H1 (cell line): Measurements from ENCODE around the gene CPLANE1. TPM values are rescaled to one million over a fixed set of nuclear protein-coding genes. Genes with fewer than 3 reads are reported as not detected.

Experiments
- CTCF ChIA-PET: fragments of 300-600 bp; sonication (Branson Sonifier 250); formaldehyde crosslinking; loops from one replicate; lab custom pipeline; 2021; ENCODE audit not compliant: partially characterized antibody; lab: Charles Lee
- POLR2A ChIA-PET: fragments of 300-600 bp; sonication (Branson Sonifier 250); formaldehyde crosslinking; loops from one replicate; lab custom pipeline; 2021; ENCODE audit warnings: inconsistent platforms; ENCODE audit not compliant: partially characterized antibody; lab: Charles Lee
- DNase-seq, 2 experiments: peaks; one replicate each; pipeline versions ENCODE4 v3.0.0 to v3.0.0-alpha.2; 2010 to 2022; ENCODE audit warnings: low spot score in 2 of 2, low read depth in 1 of 2, mixed read lengths in 1 of 2
- FAIRE-seq: peaks from 2 replicates; lab custom pipeline; 2011; peaks lifted over from hg19 to GRCh38; lab: Jason Lieb, UNC
- H2AFZ ChIP-seq: 2 replicates; pipeline ENCODE4 v1.8.1; 2012; ENCODE audit warnings: low read length, inconsistent platforms
- H2AK5ac ChIP-seq: 2 replicates; pipeline ENCODE4 v1.6.1; 2013; ENCODE audit warnings: low read depth, low read length
- H2BK120ac ChIP-seq: replicated peaks from 2 replicates; pipeline ENCODE3; 2013; ENCODE audit warnings: low read depth, low read length, inconsistent platforms
- H2BK12ac ChIP-seq: 2 replicates; pipeline ENCODE4 v1.6.1; 2013; ENCODE audit warnings: low read depth, low read length
- H2BK15ac ChIP-seq: 2 replicates; pipeline ENCODE4 v1.6.1; 2013; ENCODE audit warnings: low read length
- H2BK20ac ChIP-seq: 2 replicates; pipeline ENCODE4 v1.6.1; 2013; ENCODE audit warnings: low read length
- H2BK5ac ChIP-seq: 2 replicates; pipeline ENCODE4 v1.6.1; 2013; ENCODE audit warnings: low read depth, low read length
- H3K14ac ChIP-seq: 2 replicates; pipeline ENCODE4 v1.6.1; 2013; ENCODE audit warnings: inconsistent platforms; ENCODE audit not compliant: insufficient read length
- H3K18ac ChIP-seq: 2 replicates; pipeline ENCODE4 v1.6.1; 2013; ENCODE audit warnings: low read length; ENCODE audit errors: extremely low read depth
- H3K23ac ChIP-seq: 2 replicates; pipeline ENCODE4 v1.6.1; 2013; ENCODE audit warnings: inconsistent platforms; ENCODE audit not compliant: insufficient read length
- H3K23me2 ChIP-seq: 2 replicates; pipeline ENCODE4 v1.6.1; 2013; ENCODE audit warnings: low read depth, low read length
- H3K27ac ChIP-seq: 2 replicates; pipeline ENCODE4 v1.6.1; 2011; ENCODE audit warnings: low read depth, low read length, inconsistent platforms
- H3K27me3 ChIP-seq, 4 experiments: replicated peaks in 1 of 4; 1 replicate in 1 of 4; 2 replicates in 3 of 4; pipeline versions ENCODE4 v1.6.1 to v1.8.1; 2011 to 2013; ENCODE audit warnings: low read length in 3 of 4, mild to moderate bottlenecking in 3 of 4, inconsistent platforms in 2 of 4, mixed read lengths in 2 of 4, moderate library complexity in 1 of 4; ENCODE audit not compliant: control insufficient read depth in 3 of 4, insufficient read depth in 3 of 4; ENCODE audit errors: extremely low read depth in 1 of 4
- H3K36me3 ChIP-seq, 4 experiments: 2 replicates each; pipeline versions ENCODE4 v1.6.1 to v1.8.1; 2011 to 2013; ENCODE audit warnings: mild to moderate bottlenecking in 4 of 4, low read length in 3 of 4, moderate library complexity in 2 of 4, control low read depth in 1 of 4, inconsistent platforms in 1 of 4; ENCODE audit not compliant: insufficient read depth in 4 of 4, control insufficient read depth in 2 of 4
- H3K4ac ChIP-seq: replicated peaks from 2 replicates; pipeline ENCODE3; 2013; ENCODE audit warnings: low read length, low read depth, mixed read lengths, inconsistent platforms; ENCODE audit not compliant: insufficient read length
- H3K4me1 ChIP-seq, 4 experiments: replicated peaks in 1 of 4; 1 replicate in 1 of 4; 2 replicates in 3 of 4; pipeline versions ENCODE4 v1.6.1 to v1.8.1; 2011 to 2013; ENCODE audit warnings: low read length in 3 of 4, inconsistent platforms in 2 of 4, mixed read lengths in 1 of 4; ENCODE audit not compliant: insufficient read depth in 4 of 4, control insufficient read depth in 3 of 4
- H3K4me2 ChIP-seq, 2 experiments: 2 replicates each; pipeline versions ENCODE4 v1.6.1 to v1.8.1; 2011 to 2013; ENCODE audit warnings: low read depth in 2 of 2, low read length in 2 of 2, control low read depth in 1 of 2, inconsistent platforms in 1 of 2, mild to moderate bottlenecking in 1 of 2; ENCODE audit not compliant: insufficient read depth in 1 of 2
- H3K4me3 ChIP-seq, 4 experiments: fragments of 200-600, 300-600 bp in 1 of 4; sonication (generic), shearing (Covaris generic), sonication (Bioruptor Twin) in 1 of 4; 2 replicates each; pipeline versions ENCODE4 v1.5.1 to v1.8.1; 2011 to 2016; ENCODE audit warnings: low read length in 4 of 4, low read depth in 3 of 4, control low read depth in 2 of 4, inconsistent platforms in 2 of 4, mild to moderate bottlenecking in 2 of 4, mixed read lengths in 1 of 4, moderate library complexity in 1 of 4; ENCODE audit not compliant: insufficient read depth in 2 of 4; ENCODE audit errors: extremely low read depth in 1 of 4
- H3K56ac ChIP-seq: replicated peaks from 2 replicates; pipeline ENCODE3; 2013; ENCODE audit warnings: low read depth, mild to moderate bottlenecking, mixed read lengths, low read length, inconsistent platforms; ENCODE audit not compliant: insufficient read length
- H3K79me1 ChIP-seq: 2 replicates; pipeline ENCODE4 v1.6.1; 2013; ENCODE audit warnings: low read depth, low read length, control low read depth
- H3K79me2 ChIP-seq, 2 experiments: 2 replicates each; pipeline versions ENCODE4 v1.6.1 to v1.8.1; 2012 to 2013; ENCODE audit warnings: low read length in 2 of 2, mild to moderate bottlenecking in 2 of 2, inconsistent platforms in 1 of 2; ENCODE audit not compliant: insufficient read depth in 2 of 2, control insufficient read depth in 1 of 2
- H3K9ac ChIP-seq, 4 experiments: replicated peaks in 1 of 4; 1 replicate in 1 of 4; 2 replicates in 3 of 4; pipeline versions ENCODE4 v1.6.1 to v1.8.1; 2011 to 2013; ENCODE audit warnings: low read depth in 3 of 4, low read length in 3 of 4, control low read depth in 2 of 4, mild to moderate bottlenecking in 2 of 4, moderate library complexity in 2 of 4, inconsistent platforms in 1 of 4; ENCODE audit errors: extremely low read depth in 1 of 4
- H3K9me3 ChIP-seq, 2 experiments: 2 replicates each; pipeline versions ENCODE4 v1.6.1 to v1.8.1; 2012 to 2013; ENCODE audit warnings: mild to moderate bottlenecking in 2 of 2, moderate library complexity in 2 of 2, control low read depth in 1 of 2, inconsistent platforms in 1 of 2, low read depth in 1 of 2, low read length in 1 of 2, mixed read lengths in 1 of 2; ENCODE audit not compliant: insufficient read depth in 2 of 2
- H4K20me1 ChIP-seq, 2 experiments: replicated peaks in 1 of 2; 2 replicates each; pipeline versions ENCODE3 to v1.8.1; 2011 to 2013; ENCODE audit warnings: inconsistent platforms in 2 of 2, low read length in 2 of 2, mild to moderate bottlenecking in 1 of 2; ENCODE audit not compliant: insufficient read depth in 2 of 2, control insufficient read depth in 1 of 2
- H4K5ac ChIP-seq: 2 replicates; pipeline ENCODE4 v1.6.1; 2013; ENCODE audit warnings: low read length, low read depth, mixed read lengths, inconsistent platforms; ENCODE audit not compliant: insufficient read length
- H4K8ac ChIP-seq: 2 replicates; pipeline ENCODE4 v1.8.0; 2013; ENCODE audit warnings: mild to moderate bottlenecking, moderate library complexity, low read length, inconsistent platforms; ENCODE audit not compliant: insufficient read depth; ENCODE audit errors: extremely low read depth
- H4K91ac ChIP-seq: replicated peaks from 2 replicates; pipeline ENCODE3; 2013; ENCODE audit warnings: low read length, mixed read lengths, inconsistent platforms; ENCODE audit not compliant: insufficient read length
- BACH1 ChIP-seq: IDR thresholded peaks from 2 replicates; pipeline ENCODE4 v1.6.1; 2012; ENCODE audit warnings: low read length, improper control_type of control experiment
- BCL11A ChIP-seq, 2 experiments: IDR thresholded peaks; one replicate each; pipeline ENCODE4 v1.6.1; 2011; ENCODE audit warnings: low read depth in 2 of 2, low read length in 2 of 2, mild to moderate bottlenecking in 2 of 2
- CEBPB ChIP-seq: IDR thresholded peaks from 2 replicates; pipeline ENCODE4 v1.6.1; 2012; ENCODE audit warnings: low read depth, low read length
- KDM4A ChIP-seq: IDR thresholded peaks from one replicate; pipeline ENCODE4 v1.7.1; 2012; ENCODE audit warnings: low read depth, mild to moderate bottlenecking, moderate library complexity, low read length, inconsistent platforms; ENCODE audit not compliant: severe bottlenecking
- MAFK ChIP-seq: IDR thresholded peaks from 2 replicates; pipeline ENCODE4 v1.6.1; 2012; ENCODE audit warnings: low read depth, mild to moderate bottlenecking, improper control_type of control experiment, low read length
- SIN3A ChIP-seq, 2 experiments: IDR thresholded peaks in 1 of 2; conservative IDR thresholded peaks in 1 of 2; 2 replicates each; pipeline ENCODE4 v1.6.1; 2011 to 2012; ENCODE audit warnings: low read length in 2 of 2, improper control_type of control experiment in 1 of 2, low read depth in 1 of 2, mild to moderate bottlenecking in 1 of 2
- TAF1 ChIP-seq: IDR thresholded peaks from 2 replicates; pipeline ENCODE4 v1.6.1; 2011; ENCODE audit warnings: mild to moderate bottlenecking, low read depth, low read length
- ZNF274 ChIP-seq: IDR thresholded peaks from 2 replicates; pipeline ENCODE4 v1.7.0; 2012; ENCODE audit warnings: low read length, borderline replicate concordance; ENCODE audit errors: extremely low read depth
- WGBS, 2 experiments: shearing (Covaris generic) in 1 of 2; methylation state at CpG; one replicate each; pipeline versions ENCODE4 v1.1.6 to v1.1.7; 2013 to 2015; ENCODE audit warnings: low lambda C conversion rate in 2 of 2, mixed read lengths in 2 of 2, inconsistent platforms in 1 of 2, low coverage in 1 of 2, missing lambda C conversion rate in 1 of 2; ENCODE audit not compliant: insufficient replicate concordance in 2 of 2, insufficient coverage in 1 of 2, insufficient read length in 1 of 2; ENCODE audit errors: extremely low coverage in 1 of 2, missing lambda C conversion rate in 1 of 2; 5-methylcytosine and 5-hydroxymethylcytosine counted together
- polyA plus RNA-seq, 7 experiments: library from polyadenylated mRNA; depleted of rRNA in 3 of 7; stranded (reverse) in 5 of 7; unstranded in 2 of 7; fragments of >200 nt in 5 of 7; fragments of 200-250 nt in 2 of 7; gene quantifications; 1 replicate in 5 of 7; 2 replicates in 1 of 7; 4 replicates in 1 of 7; pipeline versions ENCODE4 v1.2.1 to v1.2.3, GENCODE V29; 2011 to 2013; ENCODE audit warnings: missing spikeins in 2 of 7, mixed read lengths in 2 of 7
- total RNA-seq: library from RNA; stranded (reverse); fragmentation: NEBNext Ultra II Directional; extraction: Animal tissue kit (Norgen Biotek cat#: 25700); gene quantifications from 2 replicates; pipeline ENCODE4 v1.2.1, GENCODE V29; 2021
- TF ChIP-seq, protein P1 (sequence below): IDR thresholded peaks from 2 replicates; pipeline ENCODE4 v1.6.1; 2012; ENCODE audit warnings: inconsistent platforms
- TF ChIP-seq, protein P2 (sequence below): IDR thresholded peaks from 2 replicates; pipeline ENCODE4 v1.6.1; 2011; ENCODE audit warnings: low read depth, mild to moderate bottlenecking, low read length; ENCODE audit not compliant: insufficient read depth
- TF ChIP-seq, protein P3 (sequence below): IDR thresholded peaks from 2 replicates; pipeline ENCODE4 v1.6.1; 2012; ENCODE audit warnings: low read length, inconsistent platforms

The CPLANE1 gene
- total and polyA plus RNA-seq, 2 of the 8 experiments (the other 6 are each of a cell fraction or from before 2014, with no cell fraction given) = 2.2 to 8.8 TPM

DNA sequence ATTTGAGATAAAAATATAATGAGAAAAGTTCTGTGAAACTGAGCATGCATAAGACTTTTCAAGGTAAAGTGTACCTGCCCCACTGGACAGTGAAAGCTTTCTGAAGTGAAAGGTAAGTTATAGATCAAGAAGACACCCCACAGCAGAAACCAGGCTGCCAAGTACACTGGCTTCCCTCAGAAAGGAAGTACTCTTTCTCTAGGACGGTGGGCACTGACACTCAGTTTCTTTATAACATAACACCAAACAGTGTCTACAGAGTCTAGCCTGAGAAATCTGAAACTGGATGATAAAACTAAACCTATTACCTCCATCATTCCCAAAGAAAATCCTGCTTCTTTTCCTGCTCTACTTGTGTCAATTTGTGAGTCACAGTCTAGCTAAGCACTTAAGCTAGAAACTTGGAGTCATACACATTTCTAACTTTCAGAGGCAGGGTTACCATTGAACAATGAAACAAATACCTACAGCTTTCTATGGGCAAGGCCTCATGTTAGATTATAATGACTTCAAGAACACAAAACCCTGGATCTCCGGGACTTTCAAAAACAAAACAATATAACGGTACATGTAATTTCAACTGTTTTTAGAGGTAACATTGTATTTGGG is 136.7 kb downstream of the CPLANE1 start:
- POLR2A ChIA-PET = no interaction called here
- WGBS, 2 experiments = 88% methylated on average over 3 of the region's 3 CpGs; no CpG with 5 or more reads in 1 of the 2 experiments
- Histone ChIP-seq H3K9ac (no peak overlapping the region), H3K36me3 (peaks cover 0 to 4% (median 0%) of the 10 kb centered on the region in 4 experiments; a peak in 1 of 8 replicates), H3K23ac (no peak overlapping the region), H4K20me1 (no peaks in the 10 kb centered on the region), H3K56ac (no peak overlapping the region), H2AFZ (no peak overlapping the region), H4K5ac (no peak overlapping the region), H4K91ac (no peak overlapping the region), H3K23me2 (no peaks in the 10 kb centered on the region), H3K4ac (no peak overlapping the region), H3K27ac (no peak overlapping the region), H2BK20ac (no peak overlapping the region), H3K14ac (no peak overlapping the region), H3K4me1 (no peaks in the 10 kb centered on the region), H3K4me3 (no peak overlapping the region), H3K79me2 (no peaks in the 10 kb centered on the region), H2BK15ac (no peak overlapping the region), H3K79me1 (no peaks in the 10 kb centered on the region), H3K18ac (no peak overlapping the region), H3K4me2 (no peak overlapping the region), H3K27me3 (no peaks in the 10 kb centered on the region), H2BK120ac (no peak overlapping the region), H2AK5ac (no peak overlapping the region), H4K8ac (no peak overlapping the region), H3K9me3 (no peaks in the 10 kb centered on the region), H2BK12ac (no peak overlapping the region), H2BK5ac (no peak overlapping the region)
- FAIRE-seq (no peak), DNase-seq (no peak)
- CTCF ChIA-PET = no interaction called here
- no peak for TF ChIP-seq BCL11A (IDR thresholded peaks at IDR 0.05; ENCODE audit: low read depth in 2 of 2, low read length in 2 of 2)
- no peak for TF ChIP-seq BACH1
- TF ChIP-seq, protein P1, sequence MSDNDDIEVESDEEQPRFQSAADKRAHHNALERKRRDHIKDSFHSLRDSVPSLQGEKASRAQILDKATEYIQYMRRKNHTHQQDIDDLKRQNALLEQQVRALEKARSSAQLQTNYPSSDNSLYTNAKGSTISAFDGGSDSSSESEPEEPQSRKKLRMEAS = no peak
- no peak for TF ChIP-seq SIN3A (conservative IDR thresholded peaks at IDR 0.05 in 1 of 2, IDR thresholded peaks at IDR 0.05 in 1 of 2; ENCODE audit: low read depth in 1 of 2, low read length in 2 of 2)
- no peak for TF ChIP-seq KDM4A
- TF ChIP-seq, protein P2, sequence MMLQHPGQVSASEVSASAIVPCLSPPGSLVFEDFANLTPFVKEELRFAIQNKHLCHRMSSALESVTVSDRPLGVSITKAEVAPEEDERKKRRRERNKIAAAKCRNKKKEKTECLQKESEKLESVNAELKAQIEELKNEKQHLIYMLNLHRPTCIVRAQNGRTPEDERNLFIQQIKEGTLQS = no peak
- TF ChIP-seq MAFK = no peak
- no peak for TF ChIP-seq TAF1
- no peak for TF ChIP-seq ZNF274
- TF ChIP-seq, protein P3, sequence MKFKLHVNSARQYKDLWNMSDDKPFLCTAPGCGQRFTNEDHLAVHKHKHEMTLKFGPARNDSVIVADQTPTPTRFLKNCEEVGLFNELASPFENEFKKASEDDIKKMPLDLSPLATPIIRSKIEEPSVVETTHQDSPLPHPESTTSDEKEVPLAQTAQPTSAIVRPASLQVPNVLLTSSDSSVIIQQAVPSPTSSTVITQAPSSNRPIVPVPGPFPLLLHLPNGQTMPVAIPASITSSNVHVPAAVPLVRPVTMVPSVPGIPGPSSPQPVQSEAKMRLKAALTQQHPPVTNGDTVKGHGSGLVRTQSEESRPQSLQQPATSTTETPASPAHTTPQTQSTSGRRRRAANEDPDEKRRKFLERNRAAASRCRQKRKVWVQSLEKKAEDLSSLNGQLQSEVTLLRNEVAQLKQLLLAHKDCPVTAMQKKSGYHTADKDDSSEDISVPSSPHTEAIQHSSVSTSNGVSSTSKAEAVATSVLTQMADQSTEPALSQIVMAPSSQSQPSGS = no peak
- TF ChIP-seq CEBPB = no peak
